ENCODE data around the gene PFKM.

DNA sequence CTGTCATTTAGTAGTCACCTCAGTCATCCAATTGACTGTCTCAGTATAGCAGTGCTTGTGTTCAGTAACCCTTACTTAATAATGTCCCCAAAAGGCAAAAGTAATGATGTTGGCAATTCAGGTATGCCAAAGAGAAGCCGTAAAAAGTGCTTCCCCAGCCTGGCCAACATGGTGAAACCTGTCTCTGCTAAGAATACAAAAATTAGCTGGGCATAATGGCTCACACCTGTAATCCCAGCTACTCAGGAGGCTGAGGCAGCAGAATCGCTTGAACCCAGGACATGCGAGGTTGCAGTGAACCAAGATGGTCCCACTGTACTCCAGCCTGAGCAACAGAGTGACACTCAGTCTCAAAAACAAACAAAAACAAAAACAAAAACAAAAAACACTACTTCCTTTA lies 46.9 kb upstream of the PFKM start:
- TF ChIP-seq ZNF318 (IDR thresholded peaks at IDR 0.05; ENCODE audit: borderline replicate concordance in 1 of 2, low read depth in 1 of 2) (no peak), TCF7L2 (IDR thresholded peaks at IDR 0.05; ENCODE audit: low read depth, low read length) (no peak), USF2 (CRISPR knock-in tag; IDR thresholded peaks at IDR 0.05) (no peak), ILK (tag; IDR thresholded peaks at IDR 0.05; ENCODE audit: borderline replicate concordance, low read depth) (no peak), ZNF592 (IDR thresholded peaks at IDR 0.05) (no peak), CEBPG (CRISPR knock-in tag; IDR thresholded peaks at IDR 0.05) (no peak), CEBPG (tag; conservative IDR thresholded peaks at IDR 0.05 in 1 of 2, IDR thresholded peaks at IDR 0.05 in 1 of 2) (no peak), SIN3A (IDR thresholded peaks at IDR 0.05; ENCODE audit: borderline replicate concordance in 2 of 2, control insufficient read depth in 1 of 2, low read depth in 2 of 2, low read length in 2 of 2) (no peak), CTCF (IDR thresholded peaks at IDR 0.05 in 2 of 3, conservative IDR thresholded peaks at IDR 0.05 in 1 of 3; ENCODE audit: insufficient read depth in 2 of 3, low read depth in 1 of 3, low read length in 3 of 3) (no peak), EZH2 (IDR thresholded peaks at IDR 0.05; ENCODE audit: borderline replicate concordance, low read depth, low read length) (no peak)
